Breast epithelium (tissue), 3 donors: Measurements from ENCODE around the gene SLC6A11.

Experiments used
- CTCF ChIP-seq, 3 donors: fragments of 450-650 bp; IDR thresholded peaks; one replicate each; pipeline ENCODE4 v1.5.1; 2016 to 2017; ENCODE audit warnings: antibody characterized with exemption in 3 of 3, mild to moderate bottlenecking in 3 of 3, moderate library complexity in 3 of 3
- POLR2A ChIP-seq: fragments of 450-650 bp; IDR thresholded peaks from one replicate; pipeline ENCODE4 v1.6.1; 2016; ENCODE audit warnings: antibody characterized with exemption, mild to moderate bottlenecking, moderate library complexity
- POLR2AphosphoS5 ChIP-seq, 3 donors: sonication (generic); formaldehyde crosslinking; IDR thresholded peaks; one replicate each; pipeline ENCODE4 v1.6.1; 2017; ENCODE audit warnings: antibody characterized with exemption in 3 of 3

- TF ChIP-seq CTCF (IDR thresholded peaks at IDR 0.05) (no peak), POLR2A (no peak), POLR2AphosphoS5 (IDR thresholded peaks at IDR 0.05) (no peak)
Measured at GRCh38 chr3:10972072-10972782, 156.2 kb downstream of the SLC6A11 start.
